Nucleus accumbens (tissue), 56 donors: ENCODE data around the gene SRP72.

Experiments used
- DNase-seq, 56 donors: peaks; one replicate each; lab custom pipeline; 2025; lab: John Stamatoyannopoulos, UW

SRP72 gene

DNA sequence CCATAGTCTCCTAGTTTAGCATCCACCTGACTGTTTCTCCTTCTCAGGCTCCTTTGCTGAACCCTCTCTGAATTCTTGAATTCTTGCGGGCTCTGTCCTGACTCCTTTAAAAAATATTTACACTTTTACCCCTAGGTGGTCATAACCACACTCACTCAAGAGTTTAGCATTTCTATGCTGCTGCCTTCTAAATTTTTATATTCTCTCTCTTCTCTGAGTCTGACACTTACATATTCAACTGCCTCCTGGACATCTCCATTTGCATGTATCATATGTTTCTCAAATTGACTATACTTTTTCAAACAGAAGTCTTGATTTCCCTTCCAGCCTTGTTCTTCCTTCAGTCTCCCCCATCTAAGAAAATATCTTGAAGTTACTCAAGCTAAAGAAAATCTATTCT lies 69.7 kb downstream of the SRP72 start:
- DNase-seq, result no peak

DNA sequence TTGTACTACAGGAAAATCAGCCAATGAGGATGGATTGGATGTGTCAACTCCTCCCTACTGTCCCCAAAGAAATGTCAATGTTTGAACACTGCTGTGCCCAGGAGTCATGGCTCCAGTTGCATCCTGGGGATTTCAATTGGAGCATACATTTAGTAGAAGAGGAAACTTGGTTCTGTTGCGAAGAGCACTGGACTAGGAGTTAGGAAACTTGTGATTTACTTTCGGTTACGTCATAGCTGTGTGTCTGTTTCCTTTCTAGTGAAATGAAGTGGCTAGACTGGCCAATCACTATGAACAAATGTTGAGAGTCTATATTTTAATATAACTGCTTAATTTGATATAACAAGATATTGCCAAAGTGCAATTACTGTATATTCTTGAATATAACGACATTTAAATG lies 73.4 kb downstream of the SRP72 start:
- DNase-seq, result no peak

DNA sequence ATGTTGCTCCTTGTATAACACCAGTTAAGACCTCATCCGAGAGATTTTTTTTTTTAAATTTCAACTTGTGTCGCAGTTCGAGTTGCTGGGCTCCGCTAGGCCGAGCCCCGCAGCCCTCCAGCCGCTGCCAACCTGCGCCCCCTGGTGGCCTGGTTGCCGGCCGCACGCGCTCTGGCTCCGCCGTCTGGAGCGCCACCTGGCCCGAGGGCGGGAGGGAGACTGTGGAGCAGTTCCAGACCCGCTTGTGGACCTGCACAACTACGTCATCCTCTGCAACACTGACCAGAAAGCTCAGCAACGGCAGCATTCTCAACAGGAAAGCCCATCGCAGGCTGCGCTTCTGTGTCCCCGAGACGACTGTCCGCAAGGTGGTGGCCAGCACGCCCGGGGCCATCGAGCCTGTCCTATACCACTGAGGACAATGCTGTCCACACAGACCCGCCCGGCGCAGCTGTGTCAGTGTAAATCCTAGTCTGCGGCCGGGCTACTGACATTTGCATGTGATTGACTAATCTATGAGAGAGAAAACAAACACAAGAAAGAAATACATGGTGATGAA lies 77.2 kb downstream of the SRP72 start:
- peak; percentile 17 to 94 (median 78) for DNase-seq

DNA sequence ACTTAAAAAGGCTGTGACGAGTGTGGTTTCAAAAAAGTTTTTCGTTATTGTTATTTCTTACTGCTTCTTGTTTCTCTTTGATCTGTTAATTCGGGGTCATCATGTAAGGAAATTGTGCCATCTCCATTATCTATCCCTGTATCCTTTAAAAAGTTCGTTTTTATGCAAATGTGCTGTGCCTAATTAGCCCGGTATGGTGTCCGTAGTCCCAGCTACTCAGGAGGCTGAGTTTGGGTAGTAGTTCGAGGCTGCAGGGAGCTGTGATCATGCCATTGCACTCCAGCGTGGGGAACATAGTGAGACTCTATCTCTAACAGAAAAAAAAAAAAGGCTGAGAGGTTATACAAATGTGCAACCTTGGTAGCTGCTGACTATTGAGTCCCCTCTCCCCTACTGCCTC lies 83.2 kb downstream of the SRP72 start:
- DNase-seq, result no peak

DNA sequence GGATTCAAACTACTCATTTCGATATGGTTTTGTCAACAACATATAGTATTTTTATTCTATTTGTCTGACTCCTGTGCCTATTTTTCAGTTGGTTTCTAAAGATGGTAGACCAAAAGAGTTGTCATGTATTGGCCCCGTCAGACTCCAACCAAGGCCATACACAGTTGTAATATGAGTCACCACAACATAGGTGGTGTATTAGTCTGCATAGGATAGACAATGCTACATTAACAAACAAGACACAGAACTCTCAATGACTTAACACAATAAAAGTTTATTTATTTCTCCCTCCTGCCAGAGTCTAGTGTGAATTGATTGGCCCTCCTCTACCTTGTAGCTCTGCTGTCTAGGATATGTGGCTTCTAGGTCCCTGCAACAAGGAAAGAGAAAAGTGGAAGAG lies 84.1 kb downstream of the SRP72 start:
- DNase-seq, result no peak

DNA sequence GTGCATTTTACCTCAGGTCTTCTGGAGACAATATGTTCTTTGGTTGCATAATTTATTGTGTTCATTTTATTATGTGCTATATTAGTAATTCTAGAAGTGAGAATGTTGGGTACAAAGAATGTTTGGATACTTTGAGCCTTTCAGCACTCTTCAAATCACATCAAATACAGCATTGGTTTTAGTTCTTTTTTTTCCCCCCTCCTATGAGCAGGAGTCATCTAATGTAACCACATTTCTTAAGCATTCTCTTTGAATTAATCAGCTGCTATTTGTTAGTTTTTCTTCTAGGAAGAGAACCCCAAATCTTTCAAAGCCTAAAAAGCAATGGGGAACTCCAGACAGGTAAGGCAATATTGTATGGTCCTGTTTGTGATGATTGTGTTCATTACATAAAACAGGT lies 84.9 kb downstream of the SRP72 start:
- DNase-seq, result no peak
